ENCODE results near the gene CASTOR1.

GRCh38 chr22:30285846-30286200 lies 3.5 kb downstream of the CASTOR1 start:
- TF ChIP-seq CTCF (IDR thresholded peaks at IDR 0.05) (no peak), POLR2A (IDR thresholded peaks at IDR 0.05) (no peak)

Measured in heart left ventricle (tissue), 13 donors.